ENCODE data around the gene TBXA2R.
A peak's percentile ranks its signal among the peaks of the same experiment; 100 is the strongest.

The TBXA2R gene

DNA sequence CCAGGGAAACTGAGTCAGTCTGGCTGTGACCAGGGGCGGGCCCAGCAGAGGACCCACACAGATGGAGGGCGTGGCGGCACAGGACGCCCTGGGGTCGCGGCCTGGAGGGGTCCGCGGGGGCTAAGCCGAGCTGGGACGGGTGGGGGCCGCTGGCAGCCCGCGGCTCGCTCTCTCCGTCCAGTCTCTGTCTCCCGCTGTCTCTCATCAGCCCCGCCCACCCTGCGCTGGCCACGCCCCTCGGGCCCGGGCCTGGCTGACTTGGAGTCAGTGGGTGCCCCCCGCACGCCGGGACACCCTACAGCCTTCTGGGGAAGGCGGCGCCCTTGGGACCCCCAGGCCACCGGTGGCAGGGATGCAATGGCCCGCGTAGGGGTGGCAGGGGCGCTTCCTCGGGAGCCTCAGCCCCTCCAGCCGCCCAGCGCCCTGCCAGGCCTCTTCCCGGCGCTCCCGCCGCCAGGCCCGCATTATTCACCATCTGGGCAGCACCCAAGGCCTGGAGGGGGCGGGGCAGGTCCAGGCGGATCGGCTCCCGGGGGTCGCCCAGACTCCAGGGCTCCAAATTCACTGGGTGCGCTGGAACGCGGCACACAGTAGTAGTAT is at the start of gene TBXA2R:
TSS of gene TBXA2R (minus strand) at position 186 of the 600 bp plus-strand sequence. CDS start 6,241 bp downstream, outside the sequence.
- no peaks in the 10 kb centered on the region for H3K79me2 ChIP-seq (ENCODE audit: insufficient read depth, low read depth)
- no peaks in the 10 kb centered on the region; the same call in 1 of the 2 replicates for H3K27me3 ChIP-seq (ENCODE audit: insufficient read depth, low read depth)
- H3K36me3 ChIP-seq (ENCODE audit: insufficient read depth): no peaks in the 10 kb centered on the region
- peak within 1 kb of the TSS; percentile 57; the same call in 1 of the 2 replicates for H2AFZ ChIP-seq (ENCODE audit: low read depth)
- peaks cover 5% of the 10 kb centered on the region for H3K4me1 ChIP-seq (ENCODE audit: low read depth, poor library complexity, severe bottlenecking)
- no peaks in the 10 kb centered on the region for H4K20me1 ChIP-seq (ENCODE audit: insufficient read depth)
- H3K9ac ChIP-seq: no peak within 1 kb of the TSS; the same call in 1 of the 2 replicates
- TF ChIP-seq, protein P1, sequence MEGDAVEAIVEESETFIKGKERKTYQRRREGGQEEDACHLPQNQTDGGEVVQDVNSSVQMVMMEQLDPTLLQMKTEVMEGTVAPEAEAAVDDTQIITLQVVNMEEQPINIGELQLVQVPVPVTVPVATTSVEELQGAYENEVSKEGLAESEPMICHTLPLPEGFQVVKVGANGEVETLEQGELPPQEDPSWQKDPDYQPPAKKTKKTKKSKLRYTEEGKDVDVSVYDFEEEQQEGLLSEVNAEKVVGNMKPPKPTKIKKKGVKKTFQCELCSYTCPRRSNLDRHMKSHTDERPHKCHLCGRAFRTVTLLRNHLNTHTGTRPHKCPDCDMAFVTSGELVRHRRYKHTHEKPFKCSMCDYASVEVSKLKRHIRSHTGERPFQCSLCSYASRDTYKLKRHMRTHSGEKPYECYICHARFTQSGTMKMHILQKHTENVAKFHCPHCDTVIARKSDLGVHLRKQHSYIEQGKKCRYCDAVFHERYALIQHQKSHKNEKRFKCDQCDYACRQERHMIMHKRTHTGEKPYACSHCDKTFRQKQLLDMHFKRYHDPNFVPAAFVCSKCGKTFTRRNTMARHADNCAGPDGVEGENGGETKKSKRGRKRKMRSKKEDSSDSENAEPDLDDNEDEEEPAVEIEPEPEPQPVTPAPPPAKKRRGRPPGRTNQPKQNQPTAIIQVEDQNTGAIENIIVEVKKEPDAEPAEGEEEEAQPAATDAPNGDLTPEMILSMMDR (conservative IDR thresholded peaks at IDR 0.05; ENCODE audit: low read depth, low read length): no peak
- no peak within 1 kb of the TSS for H3K4me3 ChIP-seq (IDR thresholded peaks at IDR 0.05; ENCODE audit: insufficient read depth, low read depth, low read length)
- H3K4me2 ChIP-seq: peak within 1 kb of the TSS; percentile 42; the same call in 1 of the 2 replicates
- no peak within 1 kb of the TSS for H3K27ac ChIP-seq

DNA sequence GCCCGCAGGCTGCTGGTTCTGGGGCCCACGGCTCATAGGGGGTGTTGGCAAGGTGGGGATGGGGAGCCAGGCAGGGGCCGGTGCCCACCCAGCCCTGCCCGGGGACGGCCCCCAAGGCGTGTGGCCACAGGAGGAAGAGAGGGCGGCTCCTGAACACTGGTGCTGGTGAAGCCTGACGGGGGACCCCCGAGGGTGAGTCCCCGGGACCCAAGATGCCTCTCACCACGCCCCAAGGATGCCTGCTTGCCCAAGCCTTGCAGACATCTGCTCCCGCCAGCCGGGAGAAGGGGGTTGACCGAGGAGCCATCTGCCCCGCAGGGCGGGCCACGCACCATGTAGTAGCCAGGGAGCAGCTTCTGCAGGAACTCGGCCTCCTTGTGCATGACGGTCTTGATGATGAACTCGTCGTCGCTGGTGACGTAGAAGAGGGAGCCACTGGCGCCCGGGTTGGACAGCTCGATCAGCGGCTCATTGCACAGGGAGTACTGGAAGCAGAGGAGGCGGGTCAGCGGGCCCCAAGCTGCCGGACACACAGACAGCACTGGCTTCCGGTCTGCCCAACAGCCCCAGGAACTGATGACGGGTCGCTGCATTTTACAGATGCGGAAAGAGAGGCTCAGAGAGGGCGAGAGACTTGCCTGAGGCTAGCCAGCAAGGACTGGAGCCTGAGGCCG is 49.5 kb upstream of the TBXA2R start:
- Histone ChIP-seq H2AFZ (ENCODE audit: low read depth) (no peak overlapping the region), H3K9ac (no peak overlapping the region), H3K27me3 (ENCODE audit: insufficient read depth, low read depth) (no peaks in the 10 kb centered on the region), H3K36me3 (ENCODE audit: insufficient read depth) (no peaks in the 10 kb centered on the region), H4K20me1 (ENCODE audit: insufficient read depth) (no peaks in the 10 kb centered on the region), H3K4me1 (ENCODE audit: low read depth, poor library complexity, severe bottlenecking) (no peaks in the 10 kb centered on the region), H3K4me2 (no peak overlapping the region), H3K27ac (no peak overlapping the region), H3K4me3 (IDR thresholded peaks at IDR 0.05; ENCODE audit: insufficient read depth, low read depth, low read length) (no peak overlapping the region), H3K79me2 (ENCODE audit: insufficient read depth, low read depth) (no peaks in the 10 kb centered on the region)
- TF ChIP-seq, protein P1 (conservative IDR thresholded peaks at IDR 0.05; ENCODE audit: low read depth, low read length): no peak

DNA sequence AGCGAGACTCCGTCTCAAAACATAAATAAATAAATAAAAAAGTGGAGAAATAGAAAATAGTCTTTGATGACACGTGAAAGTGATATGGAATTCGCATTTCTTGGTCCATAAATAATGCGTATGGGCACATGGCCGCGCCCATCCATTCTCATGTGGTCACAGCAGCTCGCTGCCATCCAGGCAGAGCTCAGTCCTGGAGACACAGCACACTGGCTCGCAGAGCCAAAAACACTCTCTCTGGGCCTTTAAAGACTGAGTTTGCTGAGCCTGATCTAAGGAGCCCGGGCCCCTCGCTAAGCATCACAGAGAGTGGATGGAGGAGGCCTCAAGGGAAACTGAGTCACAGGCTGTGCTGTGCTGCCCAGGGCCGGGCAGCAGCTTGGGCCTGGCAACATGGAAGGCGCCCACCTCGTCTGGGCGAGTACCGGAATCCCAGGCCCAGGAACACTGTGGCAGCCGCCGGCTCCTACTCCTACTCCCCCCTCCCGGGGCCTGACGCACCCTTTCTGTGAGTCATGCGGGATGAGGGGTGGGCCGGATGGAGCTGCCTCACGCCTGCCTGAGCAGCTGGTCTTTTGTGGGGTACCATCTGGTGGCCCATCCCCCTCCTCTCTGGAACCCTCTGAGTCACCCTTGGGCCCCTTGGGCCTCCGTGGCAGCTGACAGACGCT is 48.9 kb upstream of the TBXA2R start:
- Histone ChIP-seq H2AFZ (ENCODE audit: low read depth) (no peak overlapping the region), H3K79me2 (ENCODE audit: insufficient read depth, low read depth) (no peaks in the 10 kb centered on the region), H3K4me1 (ENCODE audit: low read depth, poor library complexity, severe bottlenecking) (no peaks in the 10 kb centered on the region), H3K4me3 (IDR thresholded peaks at IDR 0.05; ENCODE audit: insufficient read depth, low read depth, low read length) (no peak overlapping the region), H3K27ac (no peak overlapping the region), H3K36me3 (ENCODE audit: insufficient read depth) (no peaks in the 10 kb centered on the region), H4K20me1 (ENCODE audit: insufficient read depth) (no peaks in the 10 kb centered on the region), H3K27me3 (ENCODE audit: insufficient read depth, low read depth) (no peaks in the 10 kb centered on the region), H3K9ac (no peak overlapping the region), H3K4me2 (no peak overlapping the region)
- TF ChIP-seq, protein P1 (conservative IDR thresholded peaks at IDR 0.05; ENCODE audit: low read depth, low read length): no peak

DNA sequence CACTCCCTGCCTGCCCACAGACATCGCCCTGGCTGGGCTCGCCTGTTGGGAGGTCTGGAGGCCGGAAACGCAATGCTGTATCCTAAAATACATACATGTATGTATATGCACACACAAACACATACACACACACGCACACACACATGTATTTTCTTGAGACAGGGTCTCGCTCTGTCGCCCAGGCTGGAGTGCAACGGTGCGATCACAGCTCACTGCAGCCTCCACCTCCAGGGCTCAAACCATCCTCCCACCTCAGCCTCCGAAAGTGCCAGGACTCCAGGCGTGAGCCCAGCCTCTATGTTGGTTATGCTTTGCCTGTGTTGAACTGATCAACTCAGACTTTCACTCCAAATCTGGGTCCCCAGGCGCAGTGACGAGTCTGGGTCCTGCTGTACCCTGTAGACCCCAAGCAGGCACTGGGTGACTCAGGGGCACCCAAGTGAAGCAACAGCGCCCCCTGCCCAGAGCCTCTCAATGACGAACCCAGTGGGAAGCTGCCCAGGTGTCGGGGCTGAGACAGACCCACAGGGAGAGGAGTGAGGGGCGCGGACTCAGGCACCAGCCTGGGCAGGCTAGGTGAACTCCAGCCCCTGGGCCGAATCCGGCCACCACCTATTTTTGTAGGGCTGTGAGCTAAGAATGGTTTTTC is 47.3 kb upstream of the TBXA2R start:
- Histone ChIP-seq H3K27me3 (ENCODE audit: insufficient read depth, low read depth) (no peaks in the 10 kb centered on the region), H3K4me2 (no peak overlapping the region), H3K27ac (no peak overlapping the region), H3K9ac (no peak overlapping the region), H3K4me1 (ENCODE audit: low read depth, poor library complexity, severe bottlenecking) (no peaks in the 10 kb centered on the region), H3K4me3 (IDR thresholded peaks at IDR 0.05; ENCODE audit: insufficient read depth, low read depth, low read length) (no peak overlapping the region), H4K20me1 (ENCODE audit: insufficient read depth) (no peaks in the 10 kb centered on the region), H3K36me3 (ENCODE audit: insufficient read depth) (no peaks in the 10 kb centered on the region), H3K79me2 (ENCODE audit: insufficient read depth, low read depth) (no peaks in the 10 kb centered on the region), H2AFZ (ENCODE audit: low read depth) (no peak overlapping the region)
- TF ChIP-seq, protein P1 (conservative IDR thresholded peaks at IDR 0.05; ENCODE audit: low read depth, low read length): peak; percentile 29; the same call in 1 of the 2 replicates

Measured in KMS-11 (cell line).